Ovary (tissue), 3 donors: Measurements from ENCODE around the gene C2CD4C.

Experiments used
- CTCF ChIP-seq, 3 donors: fragments of 450-650 bp in 2 of 3; fragments of 200-600 bp in 1 of 3; IDR thresholded peaks; one replicate each; pipeline versions ENCODE4 v1.5.1 to v1.8.0; 2016 to 2022; ENCODE audit warnings: antibody characterized with exemption in 3 of 3, mild to moderate bottlenecking in 1 of 3
- POLR2A ChIP-seq: fragments of 450-650 bp; IDR thresholded peaks from one replicate; pipeline ENCODE4 v1.6.1; 2017; ENCODE audit warnings: antibody characterized with exemption, mild to moderate bottlenecking, moderate library complexity
- donor health status: DM: no; HTN: no; CAD: no.

DNA sequence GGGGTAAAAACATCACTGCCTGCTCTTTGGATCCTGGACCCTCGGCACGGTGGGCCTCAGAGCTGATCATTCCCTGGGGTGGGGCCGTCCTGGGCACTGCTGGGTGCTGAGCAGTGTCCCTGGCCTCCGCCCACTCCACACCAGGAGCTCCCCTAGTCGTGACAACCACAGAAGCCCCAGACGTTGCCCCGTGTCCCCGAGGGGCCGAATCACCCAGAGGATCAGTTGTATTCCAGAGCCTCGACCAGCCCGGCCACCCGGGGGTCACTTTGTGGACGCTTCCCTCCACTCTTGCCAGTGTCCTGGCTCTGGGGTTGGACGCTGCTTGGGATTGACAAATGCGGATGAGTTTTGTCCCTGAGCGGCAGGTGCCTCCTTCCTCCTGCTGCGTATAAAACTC, 10.2 kb downstream of the C2CD4C start:
- no peak for TF ChIP-seq CTCF (IDR thresholded peaks at IDR 0.05)
- no peak for TF ChIP-seq POLR2A
